ENCODE results near the gene CXorf49. TPM values are rescaled to one million over a fixed set of nuclear protein-coding genes. Genes with fewer than 3 reads are reported as not detected.
"Not testable (repeated sequence)": the region's sequence is repeated elsewhere in the genome, so short reads cannot be mapped to it uniquely, and the experiment has no call there.

Gene CXorf49
- not detected for total RNA-seq

- H3K4me3 Mint-ChIP-seq; H3K27me3 Mint-ChIP-seq; H3K36me3 Mint-ChIP-seq; H3K9me3 Mint-ChIP-seq (ENCODE audit: low read depth); CTCF ChIA-PET; H3K4me1 Mint-ChIP-seq; H3K27ac Mint-ChIP-seq; ATAC-seq; DNase-seq: not testable (repeated sequence)
Measured at GRCh38 chrX:71718185-71718584, at the start of gene CXorf49. Gene CXorf49, minus strand, starts transcription at chrX:71718285. Its CDS starts 134 bp downstream, at chrX:71718151.

- H3K4me1 Mint-ChIP-seq; ATAC-seq; H3K27ac Mint-ChIP-seq; CTCF ChIA-PET; H3K4me3 Mint-ChIP-seq; H3K36me3 Mint-ChIP-seq; H3K9me3 Mint-ChIP-seq (ENCODE audit: low read depth); H3K27me3 Mint-ChIP-seq; DNase-seq: not testable (repeated sequence)
Measured at GRCh38 chrX:71767134-71767533, 49.0 kb upstream of the CXorf49 start.

GRCh38 chrX:71765613-71766012 lies 47.5 kb upstream of the CXorf49 start:
- H3K9me3 Mint-ChIP-seq (ENCODE audit: low read depth); H3K36me3 Mint-ChIP-seq; H3K27ac Mint-ChIP-seq; H3K4me3 Mint-ChIP-seq; ATAC-seq; DNase-seq; CTCF ChIA-PET; H3K27me3 Mint-ChIP-seq; H3K4me1 Mint-ChIP-seq: not testable (repeated sequence)

- H3K4me3 Mint-ChIP-seq; ATAC-seq; H3K4me1 Mint-ChIP-seq; H3K9me3 Mint-ChIP-seq (ENCODE audit: low read depth); H3K27me3 Mint-ChIP-seq; H3K36me3 Mint-ChIP-seq; H3K27ac Mint-ChIP-seq; CTCF ChIA-PET; DNase-seq: not testable (repeated sequence)
Measured at GRCh38 chrX:71764832-71765231, 46.7 kb upstream of the CXorf49 start.

GRCh38 chrX:71763049-71763448 lies 45.0 kb upstream of the CXorf49 start, which contains the start of gene CXorf49B:
Gene CXorf49B, plus strand, starts transcription at chrX:71763349. Its CDS starts 75 bp downstream, at chrX:71763424.
- ATAC-seq; CTCF ChIA-PET; H3K9me3 Mint-ChIP-seq (ENCODE audit: low read depth); H3K36me3 Mint-ChIP-seq; H3K4me1 Mint-ChIP-seq; DNase-seq; H3K4me3 Mint-ChIP-seq; H3K27ac Mint-ChIP-seq; H3K27me3 Mint-ChIP-seq: not testable (repeated sequence)

- ATAC-seq; H3K27me3 Mint-ChIP-seq; H3K4me3 Mint-ChIP-seq; H3K36me3 Mint-ChIP-seq; DNase-seq; H3K27ac Mint-ChIP-seq; H3K4me1 Mint-ChIP-seq; CTCF ChIA-PET; H3K9me3 Mint-ChIP-seq (ENCODE audit: low read depth): not testable (repeated sequence)
Measured at GRCh38 chrX:71760688-71761281, 42.7 kb upstream of the CXorf49 start.

GRCh38 chrX:71720289-71720886 lies 2.3 kb upstream of the CXorf49 start:
- H3K27me3 Mint-ChIP-seq; CTCF ChIA-PET; H3K36me3 Mint-ChIP-seq; ATAC-seq; H3K27ac Mint-ChIP-seq; DNase-seq; H3K9me3 Mint-ChIP-seq (ENCODE audit: low read depth); H3K4me3 Mint-ChIP-seq; H3K4me1 Mint-ChIP-seq: not testable (repeated sequence)

- CTCF ChIA-PET; H3K4me1 Mint-ChIP-seq; H3K36me3 Mint-ChIP-seq; H3K9me3 Mint-ChIP-seq (ENCODE audit: low read depth); DNase-seq; ATAC-seq; H3K27ac Mint-ChIP-seq; H3K4me3 Mint-ChIP-seq; H3K27me3 Mint-ChIP-seq: not testable (repeated sequence)
Measured at GRCh38 chrX:71719195-71719594, 1.1 kb upstream of the CXorf49 start.

GRCh38 chrX:71716323-71716722 lies 1.8 kb downstream of the CXorf49 start:
- H3K27ac Mint-ChIP-seq; H3K27me3 Mint-ChIP-seq; ATAC-seq; H3K4me1 Mint-ChIP-seq; DNase-seq; H3K9me3 Mint-ChIP-seq (ENCODE audit: low read depth); CTCF ChIA-PET; H3K36me3 Mint-ChIP-seq; H3K4me3 Mint-ChIP-seq: not testable (repeated sequence)

GRCh38 chrX:71715551-71715950 lies 2.5 kb downstream of the CXorf49 start:
- H3K4me3 Mint-ChIP-seq; H3K27me3 Mint-ChIP-seq; ATAC-seq; H3K4me1 Mint-ChIP-seq; H3K36me3 Mint-ChIP-seq; H3K27ac Mint-ChIP-seq; DNase-seq; H3K9me3 Mint-ChIP-seq (ENCODE audit: low read depth); CTCF ChIA-PET: not testable (repeated sequence)

- DNase-seq; H3K27ac Mint-ChIP-seq; H3K27me3 Mint-ChIP-seq; H3K4me3 Mint-ChIP-seq; H3K36me3 Mint-ChIP-seq; H3K4me1 Mint-ChIP-seq; CTCF ChIA-PET; ATAC-seq; H3K9me3 Mint-ChIP-seq (ENCODE audit: low read depth): not testable (repeated sequence)
Measured at GRCh38 chrX:71714064-71714463, 4.0 kb downstream of the CXorf49 start.

GRCh38 chrX:71702853-71703252 lies 15.2 kb downstream of the CXorf49 start:
- H3K9me3 Mint-ChIP-seq (ENCODE audit: low read depth); CTCF ChIA-PET; ATAC-seq; H3K4me3 Mint-ChIP-seq; H3K27me3 Mint-ChIP-seq; H3K4me1 Mint-ChIP-seq; H3K36me3 Mint-ChIP-seq; DNase-seq; H3K27ac Mint-ChIP-seq: not testable (repeated sequence)

- ATAC-seq; H3K9me3 Mint-ChIP-seq (ENCODE audit: low read depth); CTCF ChIA-PET; H3K4me3 Mint-ChIP-seq; DNase-seq; H3K36me3 Mint-ChIP-seq; H3K4me1 Mint-ChIP-seq; H3K27me3 Mint-ChIP-seq; H3K27ac Mint-ChIP-seq: not testable (repeated sequence)
Measured at GRCh38 chrX:71699023-71699344, 19.1 kb downstream of the CXorf49 start.

GRCh38 chrX:71698299-71699022 lies 19.6 kb downstream of the CXorf49 start:
- CTCF ChIA-PET; H3K27ac Mint-ChIP-seq; H3K4me1 Mint-ChIP-seq; H3K4me3 Mint-ChIP-seq; H3K9me3 Mint-ChIP-seq (ENCODE audit: low read depth); H3K27me3 Mint-ChIP-seq; DNase-seq; ATAC-seq; H3K36me3 Mint-ChIP-seq: not testable (repeated sequence)

All from activated CD8-positive, alpha-beta memory T cell treated with anti-CD3 and anti-CD28 coated beads, Interleukin-2, amount 10 ng/mL, durations not matched to agents 7 days and 5 days (primary cell).